Right atrium auricular region (tissue), 2 donors: ENCODE results near the gene FAS. TPM values are rescaled to one million over a fixed set of nuclear protein-coding genes. Genes with fewer than 3 reads are reported as not detected.

Experiments
- DNase-seq: peaks from one replicate; pipeline ENCODE4 v3.0.0-alpha.2; 2019; ENCODE audit warnings: low spot score
- H3K27ac ChIP-seq, 2 donors: fragments of 200-600 bp; sonication (generic); 1 replicate in 1 of 2; 2 replicates in 1 of 2; pipeline ENCODE4 v1.5.1; 2016 to 2019
- H3K27me3 ChIP-seq, 2 donors: fragments of 200-600 bp; sonication (generic); one replicate each; pipeline versions ENCODE4 v1.5.1 to v1.6.0; 2017 to 2019
- H3K36me3 ChIP-seq: fragments of 200-600 bp; sonication (generic); one replicate; pipeline ENCODE4 v1.5.1; 2016
- H3K4me1 ChIP-seq, 2 donors: fragments of 200-600 bp; sonication (generic); one replicate each; pipeline versions ENCODE4 v1.5.1 to v1.6.0; 2017 to 2019
- H3K4me3 ChIP-seq, 2 donors: fragments of 200-600 bp; sonication (generic); 1 replicate in 1 of 2; 2 replicates in 1 of 2; pipeline ENCODE4 v1.5.1; 2017 to 2019; ENCODE audit warnings: mild to moderate bottlenecking in 1 of 2, moderate library complexity in 1 of 2
- H3K9me3 ChIP-seq, 2 donors: fragments of 200-600 bp; sonication (generic); one replicate each; pipeline ENCODE4 v1.5.1; 2019
- total RNA-seq, 2 donors: library from RNA; depleted of rRNA; stranded (reverse); fragments of >200 nt; gene quantifications; one replicate each; pipeline ENCODE4 v1.1.0, GENCODE V29; 2016
- TF ChIP-seq, protein P1 (sequence below), 2 donors: fragments of 200-600 bp; sonication (generic); IDR thresholded peaks; one replicate each; pipeline ENCODE4 v1.5.1; 2019; ENCODE audit warnings: antibody characterized with exemption in 2 of 2

FAS gene
- total RNA-seq, 2 donors from 2014 or later, result 8.0 to 12.2 TPM

DNA sequence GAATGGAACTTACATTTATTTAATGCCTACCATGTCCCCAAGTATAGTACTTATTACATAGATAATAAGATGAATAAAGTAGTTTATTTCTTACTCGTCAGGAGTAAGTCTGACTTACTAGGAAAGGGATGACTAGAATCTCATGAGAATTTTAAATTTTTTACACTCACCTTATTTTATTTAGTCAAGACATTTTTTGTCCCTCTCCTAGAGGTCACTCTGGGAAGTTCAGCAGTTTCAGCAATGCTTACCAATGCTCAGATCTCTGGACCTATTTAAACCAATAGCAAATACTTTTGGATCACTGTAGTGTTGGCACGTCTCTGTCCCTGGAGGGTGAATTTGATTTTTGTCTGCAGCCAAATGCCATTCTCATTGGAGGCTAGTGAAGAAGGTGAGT, 27.3 kb upstream of the FAS start:
- H3K36me3 ChIP-seq, result no peaks in the 10 kb centered on the region
- H3K4me3 ChIP-seq, result no peak overlapping the region
- H3K27ac ChIP-seq, result no peak overlapping the region
- no peak for DNase-seq
- TF ChIP-seq, protein P1, sequence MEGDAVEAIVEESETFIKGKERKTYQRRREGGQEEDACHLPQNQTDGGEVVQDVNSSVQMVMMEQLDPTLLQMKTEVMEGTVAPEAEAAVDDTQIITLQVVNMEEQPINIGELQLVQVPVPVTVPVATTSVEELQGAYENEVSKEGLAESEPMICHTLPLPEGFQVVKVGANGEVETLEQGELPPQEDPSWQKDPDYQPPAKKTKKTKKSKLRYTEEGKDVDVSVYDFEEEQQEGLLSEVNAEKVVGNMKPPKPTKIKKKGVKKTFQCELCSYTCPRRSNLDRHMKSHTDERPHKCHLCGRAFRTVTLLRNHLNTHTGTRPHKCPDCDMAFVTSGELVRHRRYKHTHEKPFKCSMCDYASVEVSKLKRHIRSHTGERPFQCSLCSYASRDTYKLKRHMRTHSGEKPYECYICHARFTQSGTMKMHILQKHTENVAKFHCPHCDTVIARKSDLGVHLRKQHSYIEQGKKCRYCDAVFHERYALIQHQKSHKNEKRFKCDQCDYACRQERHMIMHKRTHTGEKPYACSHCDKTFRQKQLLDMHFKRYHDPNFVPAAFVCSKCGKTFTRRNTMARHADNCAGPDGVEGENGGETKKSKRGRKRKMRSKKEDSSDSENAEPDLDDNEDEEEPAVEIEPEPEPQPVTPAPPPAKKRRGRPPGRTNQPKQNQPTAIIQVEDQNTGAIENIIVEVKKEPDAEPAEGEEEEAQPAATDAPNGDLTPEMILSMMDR (IDR thresholded peaks at IDR 0.05), result no peak
- H3K4me1 ChIP-seq, result peaks cover 0 to 28% of the 10 kb centered on the region in 2 donors
- H3K9me3 ChIP-seq, result no peaks in the 10 kb centered on the region
- H3K27me3 ChIP-seq, result no peaks in the 10 kb centered on the region

DNA sequence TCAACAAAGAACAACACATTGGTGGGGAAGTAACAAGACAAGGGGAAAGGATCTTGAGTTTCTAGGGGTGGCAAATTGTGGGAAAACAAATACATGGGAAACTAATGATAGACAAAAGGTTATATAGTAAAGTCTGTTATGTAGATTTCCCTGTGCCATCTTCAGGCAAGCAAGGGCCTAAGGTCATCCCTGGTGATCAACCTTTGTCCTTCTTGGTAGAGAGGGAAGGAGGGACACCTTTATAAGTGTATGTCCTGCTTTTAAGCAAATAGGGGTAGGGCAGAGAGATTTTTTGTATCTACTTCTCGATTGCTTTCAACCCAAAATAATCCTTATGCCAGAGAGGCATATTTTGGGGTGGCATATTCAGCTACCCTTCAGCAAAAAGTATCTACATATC, 26.2 kb upstream of the FAS start:
- Histone ChIP-seq H3K27me3 (no peaks in the 10 kb centered on the region), H3K4me3 (no peak overlapping the region), H3K9me3 (no peaks in the 10 kb centered on the region), H3K4me1 (peaks cover 0 to 34% of the 10 kb centered on the region in 2 donors), H3K36me3 (no peaks in the 10 kb centered on the region), H3K27ac (no peak overlapping the region)
- DNase-seq, result no peak
- TF ChIP-seq, protein P1 (IDR thresholded peaks at IDR 0.05), result no peak

DNA sequence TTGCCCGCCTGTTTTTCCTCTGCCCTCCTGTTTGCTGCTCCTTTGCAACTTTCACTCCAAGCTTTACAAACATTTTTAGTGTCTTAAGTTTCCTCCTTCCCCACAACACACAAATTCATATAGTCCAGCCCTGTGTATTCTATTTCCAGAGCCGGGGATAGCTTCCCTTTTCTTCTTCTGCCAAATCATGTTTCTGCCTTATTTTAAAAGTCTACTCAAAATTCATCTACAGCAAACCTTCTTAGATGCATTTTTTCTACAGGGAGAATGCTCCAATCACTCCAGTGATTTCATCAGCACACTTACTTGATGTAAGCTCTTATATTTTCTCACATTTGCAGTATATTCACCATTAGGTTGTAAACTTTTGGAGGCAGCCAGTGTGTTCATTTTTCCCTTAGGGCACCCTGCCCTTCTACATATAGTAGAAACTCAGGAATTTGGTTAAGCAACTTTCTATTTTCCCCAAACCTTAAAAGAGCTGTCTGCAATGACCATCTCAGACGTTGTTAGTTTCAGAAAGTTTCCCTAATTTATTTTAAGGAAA, 25.7 kb upstream of the FAS start:
- peaks cover 0 to 34% of the 10 kb centered on the region in 2 donors for H3K4me1 ChIP-seq
- H3K27me3 ChIP-seq, result no peaks in the 10 kb centered on the region
- no peak overlapping the region for H3K4me3 ChIP-seq
- H3K9me3 ChIP-seq, result no peaks in the 10 kb centered on the region
- no peak for DNase-seq
- H3K27ac ChIP-seq, result no peak overlapping the region
- no peaks in the 10 kb centered on the region for H3K36me3 ChIP-seq
- TF ChIP-seq, protein P1 (IDR thresholded peaks at IDR 0.05), result no peak

GRCh38 chr10:88966797-88967196, 23.8 kb upstream of the FAS start:
- H3K9me3 ChIP-seq, result no peaks in the 10 kb centered on the region
- peak overlapping the region; percentile 48 to 65 for H3K27ac ChIP-seq
- no peaks in the 10 kb centered on the region for H3K36me3 ChIP-seq
- DNase-seq, result no peak
- no peaks in the 10 kb centered on the region for H3K27me3 ChIP-seq
- no peak overlapping the region for H3K4me3 ChIP-seq
- peaks cover 0 to 43% of the 10 kb centered on the region in 2 donors for H3K4me1 ChIP-seq
- TF ChIP-seq, protein P1 (IDR thresholded peaks at IDR 0.05), result no peak

GRCh38 chr10:88968391-88968790, 22.2 kb upstream of the FAS start:
- no peak for DNase-seq
- peak overlapping the region in 1 of 2 donors; percentile 0 for H3K27ac ChIP-seq
- TF ChIP-seq, protein P1 (IDR thresholded peaks at IDR 0.05), result no peak
- H3K9me3 ChIP-seq, result no peaks in the 10 kb centered on the region
- no peaks in the 10 kb centered on the region for H3K36me3 ChIP-seq
- no peaks in the 10 kb centered on the region for H3K27me3 ChIP-seq
- H3K4me1 ChIP-seq, result peaks cover 0 to 53% of the 10 kb centered on the region in 2 donors
- H3K4me3 ChIP-seq, result no peak overlapping the region
